Lower leg skin (tissue), 3 donors: ENCODE data around the gene GPS2.

ENCODE experiments used
- POLR2A ChIP-seq, 2 donors: fragments of 450-650 bp; IDR thresholded peaks; one replicate each; pipeline ENCODE4 v1.6.1; 2016 to 2017; ENCODE audit warnings: antibody characterized with exemption in 2 of 2, mild to moderate bottlenecking in 1 of 2, moderate library complexity in 1 of 2
- TF ChIP-seq, protein P1 (sequence below), 3 donors: fragments of 450-650 bp; IDR thresholded peaks; one replicate each; pipeline ENCODE4 v1.5.1; 2016; ENCODE audit warnings: antibody characterized with exemption in 3 of 3, mild to moderate bottlenecking in 3 of 3, moderate library complexity in 2 of 3

DNA sequence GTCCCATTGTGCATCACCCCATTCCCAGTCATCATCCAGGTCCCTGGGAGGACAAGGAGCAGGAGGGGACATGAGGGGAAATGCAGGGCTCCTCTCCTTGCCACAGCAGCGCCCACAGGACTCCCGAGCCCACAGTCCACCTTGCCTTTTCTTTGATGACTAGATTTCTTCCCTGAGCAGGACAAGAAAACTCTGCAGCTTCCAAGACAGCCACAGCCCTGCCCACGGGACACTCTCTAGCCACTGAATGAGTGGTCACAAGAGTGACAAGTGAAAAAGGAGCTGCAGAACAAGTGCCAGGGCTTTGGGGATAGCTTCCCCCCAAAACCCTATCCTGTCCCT is 9.2 kb upstream of the GPS2 start:
- TF ChIP-seq, protein P1, sequence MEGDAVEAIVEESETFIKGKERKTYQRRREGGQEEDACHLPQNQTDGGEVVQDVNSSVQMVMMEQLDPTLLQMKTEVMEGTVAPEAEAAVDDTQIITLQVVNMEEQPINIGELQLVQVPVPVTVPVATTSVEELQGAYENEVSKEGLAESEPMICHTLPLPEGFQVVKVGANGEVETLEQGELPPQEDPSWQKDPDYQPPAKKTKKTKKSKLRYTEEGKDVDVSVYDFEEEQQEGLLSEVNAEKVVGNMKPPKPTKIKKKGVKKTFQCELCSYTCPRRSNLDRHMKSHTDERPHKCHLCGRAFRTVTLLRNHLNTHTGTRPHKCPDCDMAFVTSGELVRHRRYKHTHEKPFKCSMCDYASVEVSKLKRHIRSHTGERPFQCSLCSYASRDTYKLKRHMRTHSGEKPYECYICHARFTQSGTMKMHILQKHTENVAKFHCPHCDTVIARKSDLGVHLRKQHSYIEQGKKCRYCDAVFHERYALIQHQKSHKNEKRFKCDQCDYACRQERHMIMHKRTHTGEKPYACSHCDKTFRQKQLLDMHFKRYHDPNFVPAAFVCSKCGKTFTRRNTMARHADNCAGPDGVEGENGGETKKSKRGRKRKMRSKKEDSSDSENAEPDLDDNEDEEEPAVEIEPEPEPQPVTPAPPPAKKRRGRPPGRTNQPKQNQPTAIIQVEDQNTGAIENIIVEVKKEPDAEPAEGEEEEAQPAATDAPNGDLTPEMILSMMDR (IDR thresholded peaks at IDR 0.05), result no peak
- no peak for TF ChIP-seq POLR2A (IDR thresholded peaks at IDR 0.05)
